Gastroesophageal sphincter (tissue), 4 donors: ENCODE results near the gene GNB5. TPM values are rescaled to one million over a fixed set of nuclear protein-coding genes. Genes with fewer than 3 reads are reported as not detected.
"Not testable (repeated sequence)": the region's sequence is repeated elsewhere in the genome, so short reads cannot be mapped to it uniquely, and the experiment has no call there.

Source experiments
- ATAC-seq: fragments of 150-250 bp; one replicate; pipeline ENCODE4 v1.9.1; 2016; ENCODE audit warnings: mild to moderate bottlenecking, moderate library complexity
- H3K27ac ChIP-seq, 4 donors: fragments of 200-600 bp; sonication (generic) in 3 of 4; 1 replicate in 3 of 4; 2 replicates in 1 of 4; pipeline ENCODE4 v1.5.1; 2016 to 2019
- H3K27me3 ChIP-seq: fragments of 200-600 bp; sonication (generic); one replicate; pipeline ENCODE4 v1.5.1; 2019
- H3K36me3 ChIP-seq, 2 donors: fragments of 200-600 bp; sonication (generic); one replicate each; pipeline ENCODE4 v1.5.1; 2019; ENCODE audit warnings: control low read depth in 1 of 2
- H3K4me1 ChIP-seq, 3 donors: fragments of 200-600 bp; sonication (generic); 1 replicate in 2 of 3; 2 replicates in 1 of 3; pipeline ENCODE4 v1.5.1; 2016 to 2019; ENCODE audit warnings: control low read depth in 2 of 3
- H3K4me3 ChIP-seq, 2 donors: fragments of 200-600 bp; sonication (generic); one replicate each; pipeline ENCODE4 v1.5.1; 2019; ENCODE audit warnings: mild to moderate bottlenecking in 1 of 2, moderate library complexity in 1 of 2
- H3K9me3 ChIP-seq, 3 donors: fragments of 200-600 bp; sonication (generic); one replicate each; pipeline ENCODE4 v1.5.1; 2017 to 2019; ENCODE audit warnings: control low read depth in 2 of 3
- CTCF ChIP-seq, 4 experiments: fragments of 200-600 bp in 2 of 4; fragments of 450-650 bp in 2 of 4; sonication (generic) in 1 of 4; IDR thresholded peaks; one replicate each; pipeline ENCODE4 v1.5.1; 2017 to 2019; ENCODE audit warnings: antibody characterized with exemption in 4 of 4, mild to moderate bottlenecking in 2 of 4, moderate library complexity in 2 of 4
- EP300 ChIP-seq: sonication (generic); formaldehyde crosslinking; IDR thresholded peaks from one replicate; pipeline ENCODE4 v1.6.1; 2017; ENCODE audit warnings: antibody characterized with exemption, mild to moderate bottlenecking
- POLR2A ChIP-seq, 2 donors: fragments of 450-650 bp; IDR thresholded peaks; one replicate each; pipeline ENCODE4 v1.6.1; 2017; ENCODE audit warnings: antibody characterized with exemption in 2 of 2, mild to moderate bottlenecking in 2 of 2, moderate library complexity in 1 of 2
- POLR2AphosphoS5 ChIP-seq: sonication (generic); formaldehyde crosslinking; IDR thresholded peaks from one replicate; pipeline ENCODE4 v1.6.1; 2017; ENCODE audit warnings: antibody characterized with exemption
- WGBS, 2 donors: methylation state at CpG; one replicate each; pipeline ENCODE4 v1.1.5; 2018; ENCODE audit warnings: low coverage in 1 of 2; 5-methylcytosine and 5-hydroxymethylcytosine counted together
- total RNA-seq, 4 donors: library from RNA; depleted of rRNA; stranded (reverse); fragments of >200 nt; gene quantifications; one replicate each; pipeline ENCODE4 v1.1.0, GENCODE V29; 2016

GNB5 gene
- total RNA-seq, 4 donors from 2014 or later, result 37.8 to 57.3 (median 47.9) TPM

GRCh38 chr15:52086011-52086786 lies 105.0 kb downstream of the GNB5 start:
- H3K27me3 ChIP-seq, result no peaks in the 10 kb centered on the region
- H3K4me3 ChIP-seq, result no peak overlapping the region
- H3K9me3 ChIP-seq, result peaks cover 0 to 19% (median 0%) of the 10 kb centered on the region in 3 donors
- no peaks in the 10 kb centered on the region for H3K4me1 ChIP-seq
- no peak overlapping the region for H3K27ac ChIP-seq
- no peak for ATAC-seq
- no peaks in the 10 kb centered on the region for H3K36me3 ChIP-seq
- 86 to 97% methylated on average over 5 of the region's 5 CpGs for WGBS, 2 donors
- TF ChIP-seq CTCF (IDR thresholded peaks at IDR 0.05), result no peak

GRCh38 chr15:52085299-52085698 lies 105.9 kb downstream of the GNB5 start:
- Histone ChIP-seq H3K9me3 (peaks cover 0 to 12% (median 0%) of the 10 kb centered on the region in 3 donors), H3K36me3 (no peaks in the 10 kb centered on the region), H3K4me1 (no peaks in the 10 kb centered on the region), H3K27ac (no peak overlapping the region), H3K27me3 (no peaks in the 10 kb centered on the region), H3K4me3 (no peak overlapping the region)
- no peak for TF ChIP-seq POLR2AphosphoS5
- TF ChIP-seq POLR2A (IDR thresholded peaks at IDR 0.05), result no peak
- no peak for TF ChIP-seq EP300
- TF ChIP-seq CTCF (IDR thresholded peaks at IDR 0.05), result no peak
- ATAC-seq, result no peak

- Histone ChIP-seq H3K36me3 (no peaks in the 10 kb centered on the region), H3K27me3 (no peaks in the 10 kb centered on the region), H3K4me3 (no peak overlapping the region), H3K9me3 (peaks cover 0 to 9% (median 0%) of the 10 kb centered on the region in 3 donors), H3K27ac (no peak overlapping the region), H3K4me1 (no peaks in the 10 kb centered on the region)
- no peak for ATAC-seq
- 45 to 60% methylated on average over 3 to 4 of the region's 4 CpGs for WGBS, 2 donors
- TF ChIP-seq EP300 (no peak), POLR2AphosphoS5 (no peak)
Observed at GRCh38 chr15:52083603-52084002, 107.6 kb downstream of the GNB5 start.

- not testable (repeated sequence) for H3K36me3 ChIP-seq, H3K4me1 ChIP-seq, ATAC-seq, H3K4me3 ChIP-seq, H3K27ac ChIP-seq, H3K27me3 ChIP-seq, H3K9me3 ChIP-seq
- WGBS, 2 donors, result 100% methylated on average over 1 of the region's 1 CpG
Observed at GRCh38 chr15:52083037-52083359, 108.2 kb downstream of the GNB5 start.

- Histone ChIP-seq H3K36me3 (no peaks in the 10 kb centered on the region), H3K4me3 (no peak overlapping the region), H3K4me1 (no peaks in the 10 kb centered on the region), H3K27me3 (no peaks in the 10 kb centered on the region), H3K27ac (no peak overlapping the region), H3K9me3 (peaks cover 0 to 9% (median 0%) of the 10 kb centered on the region in 3 donors)
- no peak for ATAC-seq
- TF ChIP-seq CTCF (IDR thresholded peaks at IDR 0.05), result no peak
- no peak for TF ChIP-seq EP300
- no peak for TF ChIP-seq POLR2AphosphoS5
- no peak for TF ChIP-seq POLR2A (IDR thresholded peaks at IDR 0.05)
- 80 to 85% methylated on average over 1 to 5 of the region's 5 CpGs for WGBS, 2 donors
Observed at GRCh38 chr15:52082197-52083036, 108.8 kb downstream of the GNB5 start.
